Nasal cavity respiratory epithelium epithelial cell of viscerocranial mucosa (primary cell): ENCODE data around the gene PPP1R2B. TPM values are rescaled to one million over a fixed set of nuclear protein-coding genes. Genes with fewer than 3 reads are reported as not detected.

Source experiments
- total RNA-seq: library from RNA; depleted of rRNA; stranded (reverse); fragments of >200 nt; gene quantifications from 2 replicates; pipeline ENCODE4 v1.2.3, GENCODE V29; 2014

The PPP1R2B gene
- total RNA-seq: 0.07 TPM in 1 of 2 replicates, not detected in the other

DNA sequence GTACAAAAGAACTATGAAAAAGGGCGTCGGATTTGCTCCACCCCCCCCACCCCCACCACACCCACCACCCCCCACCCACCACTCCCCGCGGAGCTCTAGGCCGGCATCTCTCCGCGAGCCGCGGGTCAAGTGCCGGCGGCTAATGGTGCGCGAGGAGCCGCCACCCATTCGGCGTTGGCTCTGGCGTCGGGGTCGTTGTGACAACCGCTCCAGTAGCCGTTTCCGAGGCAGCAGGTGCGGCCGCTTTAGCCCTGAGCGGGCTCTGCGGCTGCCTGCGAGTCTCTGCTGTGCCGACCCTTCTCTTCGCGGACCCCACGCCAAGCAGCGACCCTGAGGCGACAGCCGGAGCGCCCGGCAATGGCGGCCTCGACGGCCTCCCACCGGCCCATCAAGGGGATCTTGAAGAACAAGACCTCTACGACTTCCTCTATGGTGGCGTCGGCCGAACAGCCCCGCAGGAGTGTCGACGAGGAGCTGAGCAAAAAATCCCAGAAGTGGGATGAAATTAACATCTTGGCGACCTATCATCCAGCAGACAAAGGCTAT lies at the start of gene PPP1R2B:
TSS of gene PPP1R2B (plus strand) at position 90 of the 546 bp plus-strand sequence. CDS start at position 358, 268 bp downstream.

Other genes starting within 250 kb of the PPP1R2B start
- not detected in 2 replicates for gene TIMD4, start 112.9 kb downstream of the PPP1R2B start, total RNA-seq
- gene HAVCR1, start 208.8 kb downstream of the PPP1R2B start, total RNA-seq: not detected in 2 replicates